Measurements from ENCODE around the gene NANP. TPM values are rescaled to one million over a fixed set of nuclear protein-coding genes. Genes with fewer than 3 reads are reported as not detected.

Gene NANP
- total and polyA plus RNA-seq, 4 donors = 2.4 to 7.3 (median 4.4) TPM

GRCh38 chr20:25566821-25567220 is 57.0 kb downstream of the NANP start:
- 91 to 93% methylated on average over 2 of the region's 2 CpGs for WGBS, 2 donors
- no peak overlapping the region for H3K9ac ChIP-seq (ENCODE audit: insufficient read depth in 1 of 2, low read length in 2 of 2)
- H3K4me3 ChIP-seq = no peak overlapping the region
- no peak overlapping the region for H3K27ac ChIP-seq (ENCODE audit: low read depth in 1 of 2, low read length in 1 of 2)
- peaks cover 0 to 3% (median 1%) of the 10 kb centered on the region in 4 donors for H3K9me3 ChIP-seq (ENCODE audit: control insufficient read depth in 4 of 4, insufficient read depth in 3 of 4, low read length in 3 of 4)
- ATAC-seq (ENCODE audit: insufficient read depth, low FRiP score) (no peak), DNase-seq (no peak)
- H3K36me3 ChIP-seq (ENCODE audit: control insufficient read depth in 4 of 4, insufficient read depth in 4 of 4, low read length in 4 of 4) = peaks cover 0 to 8% (median under 1%) of the 10 kb centered on the region in 4 donors
- H3K4me1 ChIP-seq (ENCODE audit: control insufficient read depth in 5 of 5, insufficient read depth in 5 of 5, low read length in 5 of 5) = peaks cover 0 to 4% (median 0%) of the 10 kb centered on the region in 5 donors
- TF ChIP-seq, protein P1, sequence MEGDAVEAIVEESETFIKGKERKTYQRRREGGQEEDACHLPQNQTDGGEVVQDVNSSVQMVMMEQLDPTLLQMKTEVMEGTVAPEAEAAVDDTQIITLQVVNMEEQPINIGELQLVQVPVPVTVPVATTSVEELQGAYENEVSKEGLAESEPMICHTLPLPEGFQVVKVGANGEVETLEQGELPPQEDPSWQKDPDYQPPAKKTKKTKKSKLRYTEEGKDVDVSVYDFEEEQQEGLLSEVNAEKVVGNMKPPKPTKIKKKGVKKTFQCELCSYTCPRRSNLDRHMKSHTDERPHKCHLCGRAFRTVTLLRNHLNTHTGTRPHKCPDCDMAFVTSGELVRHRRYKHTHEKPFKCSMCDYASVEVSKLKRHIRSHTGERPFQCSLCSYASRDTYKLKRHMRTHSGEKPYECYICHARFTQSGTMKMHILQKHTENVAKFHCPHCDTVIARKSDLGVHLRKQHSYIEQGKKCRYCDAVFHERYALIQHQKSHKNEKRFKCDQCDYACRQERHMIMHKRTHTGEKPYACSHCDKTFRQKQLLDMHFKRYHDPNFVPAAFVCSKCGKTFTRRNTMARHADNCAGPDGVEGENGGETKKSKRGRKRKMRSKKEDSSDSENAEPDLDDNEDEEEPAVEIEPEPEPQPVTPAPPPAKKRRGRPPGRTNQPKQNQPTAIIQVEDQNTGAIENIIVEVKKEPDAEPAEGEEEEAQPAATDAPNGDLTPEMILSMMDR (IDR thresholded peaks at IDR 0.05; ENCODE audit: control extremely low read depth, extremely low read depth) = no peak
- H3K27me3 ChIP-seq (ENCODE audit: control insufficient read depth in 3 of 3, insufficient read depth in 3 of 3, low read length in 2 of 3) = no peaks in the 10 kb centered on the region

GRCh38 chr20:25565578-25566157 is 58.1 kb downstream of the NANP start:
- TF ChIP-seq, protein P1 (IDR thresholded peaks at IDR 0.05; ENCODE audit: control extremely low read depth, extremely low read depth) = no peak
- Histone ChIP-seq H3K36me3 (ENCODE audit: control insufficient read depth in 4 of 4, insufficient read depth in 4 of 4, low read length in 4 of 4) (peaks cover 0 to 5% (median 0%) of the 10 kb centered on the region in 4 donors), H3K9ac (ENCODE audit: insufficient read depth in 1 of 2, low read length in 2 of 2) (peak overlapping the region in 1 of 2 donors; percentile 0), H3K27ac (ENCODE audit: low read depth in 1 of 2, low read length in 1 of 2) (no peak overlapping the region), H3K9me3 (ENCODE audit: control insufficient read depth in 4 of 4, insufficient read depth in 3 of 4, low read length in 3 of 4) (peaks cover 0 to 3% (median 1%) of the 10 kb centered on the region in 4 donors), H3K4me1 (ENCODE audit: control insufficient read depth in 5 of 5, insufficient read depth in 5 of 5, low read length in 5 of 5) (no peaks in the 10 kb centered on the region), H3K27me3 (ENCODE audit: control insufficient read depth in 3 of 3, insufficient read depth in 3 of 3, low read length in 2 of 3) (no peaks in the 10 kb centered on the region), H3K4me3 (no peak overlapping the region)
- ATAC-seq (ENCODE audit: insufficient read depth, low FRiP score) (no peak), DNase-seq (no peak)
- WGBS, 2 donors = 82 to 93% methylated on average over 6 of the region's 6 CpGs

DNA sequence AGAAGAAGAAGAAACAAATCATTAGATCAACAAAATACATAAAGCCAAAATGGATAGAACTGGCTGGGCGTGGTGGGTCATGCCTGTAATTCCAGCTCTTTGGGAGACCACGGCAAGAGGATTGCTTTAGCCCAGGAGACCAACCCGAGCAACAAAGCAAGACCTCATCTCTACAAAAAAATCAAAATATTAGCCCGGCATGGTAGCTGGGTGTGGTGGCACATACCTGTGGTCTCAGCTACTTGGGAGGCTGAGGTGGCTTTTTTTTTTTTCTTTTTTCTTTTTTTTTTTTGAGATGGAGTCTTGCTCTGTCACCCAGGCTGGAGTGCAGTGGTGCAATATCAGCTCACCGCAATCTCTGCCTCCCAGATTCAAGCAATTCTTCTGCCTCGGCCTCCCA is 59.9 kb downstream of the NANP start:
- Histone ChIP-seq H3K27me3 (ENCODE audit: control insufficient read depth in 3 of 3, insufficient read depth in 3 of 3, low read length in 2 of 3) (no peaks in the 10 kb centered on the region), H3K36me3 (ENCODE audit: control insufficient read depth in 4 of 4, insufficient read depth in 4 of 4, low read length in 4 of 4) (peaks cover 0 to 5% (median 2%) of the 10 kb centered on the region in 4 donors), H3K9ac (ENCODE audit: insufficient read depth in 1 of 2, low read length in 2 of 2) (no peak overlapping the region), H3K9me3 (ENCODE audit: control insufficient read depth in 4 of 4, insufficient read depth in 3 of 4, low read length in 3 of 4) (peaks cover 0 to 3% (median 2%) of the 10 kb centered on the region in 4 donors), H3K4me1 (ENCODE audit: control insufficient read depth in 5 of 5, insufficient read depth in 5 of 5, low read length in 5 of 5) (peaks cover 0 to 1% (median 0%) of the 10 kb centered on the region in 5 donors), H3K27ac (ENCODE audit: low read depth in 1 of 2, low read length in 1 of 2) (no peak overlapping the region), H3K4me3 (no peak overlapping the region)
- ATAC-seq (ENCODE audit: insufficient read depth, low FRiP score) (no peak), DNase-seq (no peak)
- WGBS, 2 donors = 95% methylated on average over 6 of the region's 6 CpGs
- TF ChIP-seq, protein P1 (IDR thresholded peaks at IDR 0.05; ENCODE audit: control extremely low read depth, extremely low read depth) = no peak

- no peak for ATAC-seq (ENCODE audit: insufficient read depth, low FRiP score)
Measured at GRCh38 chr20:25563362-25563761, 60.5 kb downstream of the NANP start.

More at GRCh38 chr20:25563362-25563761, 60.5 kb downstream of the NANP start:
- DNase-seq = no peak
- TF ChIP-seq, protein P1 (IDR thresholded peaks at IDR 0.05; ENCODE audit: control extremely low read depth, extremely low read depth) = no peak
- peaks cover 0 to 7% (median 3%) of the 10 kb centered on the region in 4 donors for H3K36me3 ChIP-seq (ENCODE audit: control insufficient read depth in 4 of 4, insufficient read depth in 4 of 4, low read length in 4 of 4)
- H3K9ac ChIP-seq (ENCODE audit: insufficient read depth in 1 of 2, low read length in 2 of 2) = no peak overlapping the region
- no peak overlapping the region for H3K27ac ChIP-seq (ENCODE audit: low read depth in 1 of 2, low read length in 1 of 2)
- H3K9me3 ChIP-seq (ENCODE audit: control insufficient read depth in 4 of 4, insufficient read depth in 3 of 4, low read length in 3 of 4) = peaks cover 0 to 3% (median 2%) of the 10 kb centered on the region in 4 donors
- H3K27me3 ChIP-seq (ENCODE audit: control insufficient read depth in 3 of 3, insufficient read depth in 3 of 3, low read length in 2 of 3) = no peaks in the 10 kb centered on the region
- no peak overlapping the region for H3K4me3 ChIP-seq
- peaks cover 0 to 2% (median 0%) of the 10 kb centered on the region in 5 donors for H3K4me1 ChIP-seq (ENCODE audit: control insufficient read depth in 5 of 5, insufficient read depth in 5 of 5, low read length in 5 of 5)
